ENCODE measurements around the gene PDAP1.
A peak's percentile ranks its signal among the peaks of the same experiment; 100 is the strongest.
"Not testable (repeated sequence)": the region's sequence is repeated elsewhere in the genome, so short reads cannot be mapped to it uniquely, and the experiment has no call there.

The PDAP1 gene, protein sequence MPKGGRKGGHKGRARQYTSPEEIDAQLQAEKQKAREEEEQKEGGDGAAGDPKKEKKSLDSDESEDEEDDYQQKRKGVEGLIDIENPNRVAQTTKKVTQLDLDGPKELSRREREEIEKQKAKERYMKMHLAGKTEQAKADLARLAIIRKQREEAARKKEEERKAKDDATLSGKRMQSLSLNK

DNA sequence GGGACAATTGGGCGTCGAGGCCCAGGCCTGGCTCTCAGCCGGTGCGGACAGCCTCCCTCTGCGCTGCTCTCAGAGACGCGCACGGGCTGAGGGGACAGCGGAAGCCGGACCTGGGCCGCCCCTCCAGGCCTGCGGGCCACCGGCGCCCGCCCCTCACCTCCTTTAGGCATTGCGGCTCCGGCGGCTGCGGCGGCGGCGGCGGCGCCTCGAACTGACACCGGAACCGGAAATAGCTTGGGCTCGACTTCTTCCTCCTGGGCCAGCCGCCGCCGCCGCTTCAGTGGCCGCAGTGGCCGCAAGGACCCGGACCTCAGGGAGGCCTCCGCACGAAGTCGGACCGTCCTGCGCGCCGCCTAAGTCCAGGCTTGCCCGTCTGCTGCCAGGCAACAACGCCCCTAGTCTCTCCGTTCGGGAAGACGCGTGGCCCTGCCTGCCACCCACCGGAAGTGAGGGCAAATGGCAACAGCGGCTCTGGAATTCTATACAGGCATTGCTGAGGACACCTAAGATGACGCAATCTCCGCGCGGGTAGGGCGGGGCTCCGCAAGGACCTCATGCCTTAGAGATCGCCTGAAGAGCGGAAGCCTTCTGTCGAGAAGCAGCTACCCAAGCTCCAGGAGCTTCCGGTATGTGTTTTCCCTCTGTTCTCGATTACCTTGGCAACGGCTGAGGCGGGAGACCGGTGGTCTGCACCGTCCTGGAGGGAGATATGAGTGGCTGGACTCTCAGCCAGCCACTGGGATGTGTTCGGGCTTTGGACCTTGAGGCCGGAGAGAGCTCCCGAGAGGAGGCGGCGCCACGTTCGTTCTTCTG lies at the start of gene PDAP1, which contains the start of gene BUD31:
Gene PDAP1 (minus strand): TSS at position 219 of the 813 bp plus-strand sequence. CDS start 49 bp downstream, at position 170.
Gene BUD31 (plus strand): TSS at position 591 of the 813 bp plus-strand sequence. CDS start 2,124 bp downstream, outside the sequence.
- peak; percentile 90 for DNase-seq (ENCODE audit: low read depth)

DNA sequence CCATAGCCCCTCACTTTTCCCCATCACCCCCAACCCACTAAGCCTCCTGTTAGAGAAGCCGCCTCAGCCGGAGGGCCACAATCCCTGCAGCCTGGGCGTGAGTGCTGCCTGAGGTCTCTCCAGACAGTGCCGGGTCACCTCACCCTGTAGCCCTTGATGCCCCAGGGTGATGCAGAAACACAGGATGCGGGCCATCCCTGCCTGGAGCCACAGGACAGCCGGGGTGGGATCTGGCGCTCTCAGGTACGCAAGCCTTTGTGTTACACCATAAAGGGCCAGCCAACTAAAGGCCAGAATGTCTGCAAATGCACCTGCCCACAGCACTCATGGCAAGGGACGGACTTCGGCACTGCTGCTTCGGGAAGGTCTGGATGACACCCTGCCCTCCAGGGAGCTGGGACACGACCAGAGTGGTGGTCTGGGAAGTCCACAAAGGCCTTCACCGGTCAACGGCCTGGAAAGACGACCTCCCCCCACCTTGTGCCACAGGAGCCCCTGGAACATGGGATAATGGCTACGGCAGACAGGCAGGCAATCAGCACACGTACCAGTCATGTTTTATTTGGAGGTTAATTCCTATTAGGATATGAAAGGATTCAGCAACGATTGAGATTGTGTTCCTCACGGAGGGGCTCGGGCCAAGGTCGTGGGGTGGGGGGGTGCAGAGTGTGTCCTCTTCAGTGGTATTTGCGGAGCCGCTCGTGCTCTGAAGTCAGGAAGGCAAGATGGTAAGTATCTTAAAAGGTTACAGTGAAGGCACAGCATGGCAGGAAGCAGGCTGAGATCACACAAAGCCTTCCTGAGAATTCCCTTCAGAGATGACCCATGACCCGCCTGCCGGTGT lies 49.5 kb upstream of the PDAP1 start:
- no peak for DNase-seq (ENCODE audit: low read depth)

DNA sequence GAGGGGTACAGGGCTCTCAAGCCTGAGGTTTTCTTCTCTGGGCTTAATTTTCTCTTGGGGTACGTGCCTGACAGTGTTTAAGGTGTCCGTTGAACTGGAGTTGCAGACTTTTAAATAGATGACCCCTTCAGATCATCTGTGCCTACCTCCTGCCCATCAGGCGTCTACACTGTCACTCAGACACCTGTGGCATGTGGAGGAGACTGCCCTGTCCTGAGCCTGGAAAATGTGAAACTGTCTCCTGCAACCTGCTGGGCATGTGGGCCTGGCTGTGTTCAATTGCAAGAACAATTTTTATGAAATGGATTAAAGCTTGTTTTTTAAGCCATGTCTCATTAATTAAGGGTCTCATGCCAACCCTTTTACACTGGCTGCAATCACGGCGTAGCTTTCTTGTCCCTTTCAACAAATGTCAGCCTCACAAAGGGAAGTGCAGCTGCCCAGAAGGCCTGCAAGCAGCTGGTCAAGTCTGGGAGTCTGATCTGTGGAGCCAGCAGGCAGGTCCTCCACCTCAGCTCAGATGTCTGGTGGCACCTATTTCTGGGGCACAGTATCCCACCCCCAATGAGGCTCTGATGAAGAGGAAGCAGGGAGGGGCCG lies 48.8 kb upstream of the PDAP1 start:
- no peak for DNase-seq (ENCODE audit: low read depth)

DNA sequence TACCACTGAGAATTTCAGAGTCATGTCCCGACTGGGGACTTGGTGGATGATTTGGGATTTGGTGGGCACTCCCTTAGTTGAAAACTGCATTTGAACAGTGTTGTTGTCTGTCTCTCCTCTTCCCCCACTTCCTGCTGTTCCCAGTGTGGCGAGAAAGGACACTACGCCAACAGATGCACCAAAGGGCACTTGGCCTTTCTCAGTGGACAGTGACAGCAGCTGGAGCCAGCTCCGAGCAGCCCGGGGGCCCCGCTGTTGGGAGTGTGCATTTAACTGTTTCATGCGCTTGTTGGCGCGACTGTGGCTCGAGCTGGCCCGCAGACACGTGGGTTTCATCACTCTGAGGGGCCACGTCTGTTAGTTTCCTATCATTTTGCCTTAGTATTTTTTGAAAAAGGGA lies 47.9 kb upstream of the PDAP1 start:
- DNase-seq (ENCODE audit: low read depth): no peak

DNA sequence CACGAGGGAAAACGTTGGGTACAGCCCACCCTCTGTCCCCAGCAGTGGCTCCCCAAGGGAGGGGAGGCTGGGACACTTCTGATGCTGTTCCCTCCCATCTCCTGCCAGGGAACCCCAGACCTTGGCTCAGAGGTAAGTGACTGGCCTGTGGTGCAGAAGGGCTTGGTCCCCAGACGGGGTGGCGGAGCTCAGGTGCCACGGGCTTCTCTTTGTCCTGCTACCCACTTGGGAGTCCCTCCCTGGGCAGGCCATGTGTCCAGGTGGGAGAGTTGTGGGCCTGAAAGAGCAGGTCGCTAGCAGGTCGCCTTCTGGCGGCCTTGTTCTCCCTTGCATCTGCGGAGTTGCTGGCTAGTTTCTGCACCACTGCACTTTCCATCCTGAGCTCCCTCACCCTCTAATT lies 47.5 kb upstream of the PDAP1 start:
- DNase-seq (ENCODE audit: low read depth): no peak

DNA sequence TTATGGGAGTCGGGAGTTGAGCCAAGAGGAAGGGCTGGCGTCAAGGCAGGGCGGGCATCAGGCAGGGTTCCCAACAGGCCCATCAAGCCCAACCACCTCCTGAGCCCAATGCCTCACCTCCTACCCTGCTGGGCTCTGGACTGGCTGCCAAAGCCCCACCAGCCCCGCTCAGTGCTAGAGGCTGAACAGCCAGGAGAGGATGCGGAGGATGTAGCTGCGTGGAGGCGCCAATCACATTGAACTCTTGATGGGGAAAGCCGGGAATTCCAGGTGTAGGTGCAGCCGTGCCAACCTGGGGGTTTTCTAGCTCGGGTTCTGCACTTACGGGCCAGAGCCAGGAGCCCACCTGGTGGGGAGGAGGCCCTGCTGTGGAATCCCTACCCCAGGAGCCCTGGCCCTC lies 44.7 kb upstream of the PDAP1 start:
- DNase-seq (ENCODE audit: low read depth): no peak

DNA sequence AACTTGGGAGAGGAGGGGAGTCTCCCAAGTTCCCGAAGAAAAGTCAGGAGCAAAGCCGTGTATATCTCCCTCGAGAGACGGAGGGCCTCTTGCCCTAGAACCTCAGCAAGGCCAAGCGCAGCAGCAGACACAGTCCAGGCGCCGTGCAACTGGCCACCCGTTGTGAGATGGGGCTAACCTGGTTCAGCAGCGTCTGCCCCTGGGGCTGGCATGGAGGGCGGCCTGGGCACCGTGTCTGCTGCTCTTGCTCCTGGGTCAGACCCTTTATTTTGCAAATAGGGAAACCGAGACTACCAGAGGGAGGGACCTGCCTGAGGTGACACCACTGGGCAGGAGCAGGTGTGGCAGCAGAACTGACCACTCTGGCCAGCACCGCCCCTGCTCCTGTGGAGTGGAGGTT lies 44.1 kb upstream of the PDAP1 start:
- no peak for DNase-seq (ENCODE audit: low read depth)

DNA sequence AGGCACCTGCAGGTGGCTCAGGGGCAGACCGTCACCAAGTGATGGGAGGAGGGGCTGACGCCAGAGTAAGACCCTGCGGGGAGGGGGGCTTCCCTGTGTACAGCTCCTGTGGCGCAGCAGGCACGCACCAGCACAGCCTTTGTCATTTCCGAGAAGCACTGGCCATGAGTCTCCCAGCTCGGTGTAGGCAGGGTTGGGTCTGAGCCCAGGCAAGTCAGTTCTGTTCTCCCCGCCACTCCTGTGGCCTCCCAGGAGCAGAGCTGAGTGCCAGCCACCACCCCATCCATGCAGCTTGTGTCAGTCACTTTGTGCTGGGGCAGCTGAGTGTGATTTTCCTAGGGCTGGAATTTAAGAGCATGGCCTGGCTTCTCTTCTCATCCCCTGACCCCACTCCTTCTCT lies 43.5 kb upstream of the PDAP1 start:
- no peak for DNase-seq (ENCODE audit: low read depth)

DNA sequence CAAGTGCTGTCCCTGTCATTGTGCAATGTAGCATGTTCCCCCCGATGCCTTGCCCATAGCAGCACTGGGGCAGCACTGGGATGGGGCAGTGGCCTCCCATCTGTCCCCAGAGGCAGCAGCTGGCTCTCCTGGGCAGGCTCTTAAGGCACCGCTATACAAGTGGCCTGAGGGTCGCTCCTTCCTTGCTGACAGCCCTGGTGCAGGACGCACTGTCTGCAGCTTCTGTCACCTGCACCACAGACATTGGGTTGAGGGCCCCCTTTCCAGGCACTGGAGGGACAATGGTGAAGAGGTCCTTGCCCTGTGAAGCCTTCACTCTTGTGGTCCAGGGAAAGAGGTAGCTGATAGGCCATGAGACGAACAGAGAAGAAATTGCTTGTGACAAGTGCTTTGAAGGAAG lies 40.9 kb upstream of the PDAP1 start:
- no peak for DNase-seq (ENCODE audit: low read depth)

DNA sequence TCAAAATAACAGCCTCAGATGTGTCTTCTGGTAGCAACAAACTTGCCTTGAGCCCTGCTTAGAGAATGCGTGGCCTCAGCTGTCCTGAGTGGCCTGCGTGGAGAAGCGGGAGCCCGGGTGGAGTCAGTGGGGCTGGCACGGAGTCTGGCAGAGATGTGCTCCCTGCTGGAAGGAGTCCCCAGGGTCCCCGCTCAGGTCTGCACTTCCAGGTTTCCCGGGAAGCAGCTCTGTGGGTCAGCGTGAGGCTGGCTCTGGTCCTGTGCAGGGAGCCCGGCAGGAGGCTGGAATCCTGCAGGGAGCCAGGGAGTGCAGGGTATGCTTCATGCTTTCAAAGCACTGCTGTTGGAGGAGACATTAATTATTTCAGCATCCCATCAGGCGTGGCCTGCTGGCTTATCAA lies 40.5 kb upstream of the PDAP1 start:
- no peak for DNase-seq (ENCODE audit: low read depth)

DNA sequence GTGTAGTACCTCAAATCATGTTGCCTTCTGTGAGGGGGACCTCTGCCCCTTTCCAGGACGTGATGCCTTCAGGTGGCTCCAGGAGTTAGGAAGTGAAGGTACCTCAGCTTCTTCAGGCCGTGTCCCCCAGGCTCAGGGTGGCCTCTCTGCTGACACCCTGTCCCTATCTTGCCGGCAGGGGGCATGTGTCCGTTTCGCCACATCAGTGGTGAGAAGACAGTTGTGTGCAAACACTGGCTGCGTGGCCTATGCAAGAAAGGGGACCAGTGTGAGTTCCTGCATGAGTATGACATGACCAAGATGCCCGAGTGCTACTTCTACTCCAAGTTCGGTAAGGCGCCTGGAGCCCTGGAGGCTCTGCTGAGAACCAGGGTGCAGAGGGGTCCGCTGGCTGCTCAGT lies 39.5 kb upstream of the PDAP1 start:
- DNase-seq (ENCODE audit: low read depth): no peak

DNA sequence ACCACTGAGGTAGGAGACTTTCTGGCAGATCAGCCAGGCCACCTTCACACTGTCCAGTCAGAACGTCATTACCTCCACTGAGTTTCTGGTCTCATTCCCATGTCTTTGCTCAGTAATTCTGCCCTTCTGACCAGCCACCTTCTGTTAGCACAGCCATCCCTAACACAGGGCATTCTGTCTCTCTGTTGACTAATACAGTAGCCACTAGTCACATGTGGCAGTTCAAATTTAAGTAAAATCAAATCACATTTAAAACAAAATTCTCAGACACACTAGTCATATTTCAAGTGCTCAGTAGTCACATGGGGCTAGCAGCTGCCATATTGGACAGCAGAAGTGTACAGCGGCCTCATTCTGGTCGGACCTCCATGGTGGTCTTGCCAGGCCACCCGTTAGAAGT lies 37.7 kb upstream of the PDAP1 start:
- no peak for DNase-seq (ENCODE audit: low read depth)

DNA sequence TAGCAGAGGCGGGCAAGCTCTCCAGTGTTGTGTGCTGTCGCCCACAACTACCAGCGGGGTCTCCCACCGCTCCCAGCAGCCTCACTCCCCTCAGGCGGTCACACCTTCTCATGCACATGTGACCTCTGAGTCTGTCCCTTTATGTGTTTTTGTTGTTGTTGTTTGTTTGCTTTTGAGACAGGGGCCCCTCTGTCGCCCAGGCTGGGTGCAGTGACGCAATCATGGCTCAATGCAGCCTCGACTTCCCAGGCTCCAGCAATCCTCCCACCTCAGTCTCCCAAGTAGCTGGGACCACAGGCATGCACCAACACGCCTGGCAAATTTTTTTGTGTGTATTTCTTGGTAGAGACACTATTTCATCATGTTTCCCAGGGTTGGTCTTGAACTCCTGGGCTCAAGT lies 31.8 kb upstream of the PDAP1 start:
- no peak for DNase-seq (ENCODE audit: low read depth)

DNA sequence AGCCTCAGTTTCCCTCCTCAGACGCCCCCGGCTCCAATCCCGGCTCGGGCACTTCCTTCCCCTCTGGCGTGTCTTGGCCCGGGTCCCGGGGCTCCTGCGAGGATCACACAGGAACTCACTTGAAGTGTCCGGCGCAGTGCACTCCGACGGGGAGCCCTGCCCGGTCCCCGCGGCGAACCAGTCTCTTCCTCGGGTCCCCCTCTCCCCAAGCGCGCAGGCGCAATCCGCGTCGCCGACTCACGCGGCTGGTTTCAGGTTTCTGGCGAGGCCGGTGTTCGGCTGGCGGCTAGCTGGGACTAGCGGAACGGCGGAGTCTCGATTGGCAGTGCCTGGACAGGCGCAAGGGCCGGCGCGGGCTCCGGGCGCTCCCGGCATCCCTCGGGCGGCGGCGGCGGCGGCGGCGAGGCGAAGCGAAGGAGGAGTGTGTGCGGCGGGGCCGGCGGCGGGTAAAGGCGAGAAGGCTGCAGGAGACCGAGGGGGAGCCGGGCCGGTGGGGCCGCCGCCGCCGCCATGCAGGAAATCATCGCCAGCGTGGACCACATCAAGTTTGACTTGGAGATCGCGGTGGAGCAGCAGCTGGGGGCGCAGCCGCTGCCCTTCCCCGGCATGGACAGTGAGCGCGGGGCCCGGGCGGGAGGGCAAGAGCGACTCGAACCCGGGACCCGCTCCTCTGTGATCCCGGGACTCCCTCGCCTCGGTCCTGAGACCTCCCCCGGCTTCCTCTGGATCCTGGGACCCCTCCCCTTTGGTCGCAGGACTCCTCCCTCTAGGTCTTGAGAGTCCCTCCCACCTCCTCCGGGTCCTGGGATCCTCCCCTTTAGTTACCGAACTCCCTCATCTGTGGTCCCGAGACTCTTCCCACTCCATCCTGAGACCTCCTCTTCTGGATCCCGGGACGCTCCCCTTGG lies 30.4 kb upstream of the PDAP1 start, which contains the start of the genes CPSF4 and PTCD1:
Gene CPSF4 (plus strand): TSS at position 371 of the 908 bp plus-strand sequence. CDS start 140 bp downstream, at position 511.
Gene PTCD1 (minus strand): TSS at position 226 of the 908 bp plus-strand sequence. CDS start 3,556 bp downstream, outside the sequence.
- peak; percentile 76 for DNase-seq (ENCODE audit: low read depth)

DNA sequence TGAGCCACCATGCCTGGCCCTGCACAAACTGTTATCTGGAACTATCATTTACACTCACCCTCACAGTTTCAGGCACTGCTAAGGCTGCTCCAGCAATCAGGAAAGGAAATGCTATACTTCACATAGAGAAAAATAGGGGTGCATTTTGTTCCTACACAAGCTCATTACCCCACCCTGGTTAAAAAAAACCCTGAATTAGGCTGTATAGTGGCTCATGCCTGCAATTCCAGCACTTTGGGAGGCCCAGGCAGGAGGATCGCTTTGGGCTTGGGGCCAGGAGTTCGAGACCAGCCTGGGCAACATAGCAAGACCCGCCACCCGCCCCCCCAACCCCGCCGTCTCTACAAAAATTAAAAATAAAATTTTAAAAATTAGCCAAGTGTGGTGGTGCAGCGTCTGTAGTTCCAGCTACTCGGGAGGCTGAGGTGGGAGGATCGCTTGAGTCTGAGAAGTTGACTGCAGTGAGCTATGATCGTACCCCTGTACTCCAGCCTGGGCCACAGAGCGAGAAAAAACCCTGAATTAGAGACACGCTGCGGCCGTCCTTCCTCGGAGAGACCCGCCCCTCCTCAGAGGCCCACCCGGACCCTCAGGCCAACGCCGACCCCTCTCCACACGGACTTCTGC lies 29.7 kb upstream of the PDAP1 start:
- DNase-seq (ENCODE audit: low read depth): no peak

DNA sequence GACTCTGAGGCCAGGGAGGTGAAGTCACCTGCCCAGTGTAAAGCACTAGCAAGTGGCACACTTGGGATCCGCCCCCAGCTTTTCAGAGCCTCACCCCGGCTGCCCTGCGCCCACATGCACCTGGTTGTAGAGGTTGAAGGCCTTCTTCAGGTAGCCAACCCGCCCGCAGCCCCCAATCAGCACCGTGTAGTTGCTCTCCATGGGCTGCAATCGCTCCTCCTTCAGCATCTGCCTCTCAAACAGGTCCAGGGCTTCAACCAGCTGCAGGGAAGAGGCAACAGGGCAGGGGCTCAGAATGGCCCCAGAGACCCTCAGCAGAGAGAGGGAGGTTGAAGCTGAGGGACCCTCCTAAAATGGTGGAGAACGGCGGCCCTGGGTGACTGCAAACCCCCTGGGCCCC lies 24.8 kb upstream of the PDAP1 start:
- no peak for DNase-seq (ENCODE audit: low read depth)

DNA sequence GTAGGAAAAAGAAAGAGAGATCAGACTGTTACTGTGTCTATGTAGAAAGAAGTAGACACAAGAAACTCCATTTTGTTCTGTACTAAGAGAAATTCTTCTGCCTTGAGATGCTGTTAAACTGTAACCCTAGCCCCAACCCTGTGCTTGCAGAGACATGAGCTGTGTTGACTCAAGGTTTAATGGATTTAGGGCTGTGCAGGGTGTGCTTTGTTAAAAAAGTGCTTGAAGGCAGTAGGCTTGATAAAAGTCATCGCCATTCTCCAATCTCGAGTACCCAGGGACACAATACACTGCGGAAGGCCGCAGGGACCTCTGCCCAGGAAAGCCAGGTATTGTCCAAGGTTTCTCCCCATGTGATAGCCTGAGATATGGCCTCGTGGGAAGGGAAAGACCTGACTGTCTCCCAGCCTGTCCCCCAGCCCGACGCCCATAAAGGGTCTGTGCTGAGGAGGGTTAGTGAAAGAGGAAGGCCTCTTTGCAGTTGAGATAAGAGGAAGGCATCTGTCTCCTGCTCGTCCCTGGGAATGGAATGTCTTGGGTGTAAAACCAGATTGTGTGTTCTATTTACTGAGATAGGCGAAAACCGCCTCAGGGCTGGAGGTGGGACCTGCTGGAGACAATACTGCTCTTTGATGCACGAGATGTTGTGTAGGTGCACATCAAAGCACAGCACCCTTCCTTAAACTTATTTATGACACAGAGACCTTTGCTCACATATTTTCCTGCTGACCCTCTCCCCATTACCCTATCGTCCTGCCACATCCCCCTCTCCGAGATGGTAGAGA lies 23.6 kb upstream of the PDAP1 start:
- not testable (repeated sequence) for DNase-seq (ENCODE audit: low read depth)

DNA sequence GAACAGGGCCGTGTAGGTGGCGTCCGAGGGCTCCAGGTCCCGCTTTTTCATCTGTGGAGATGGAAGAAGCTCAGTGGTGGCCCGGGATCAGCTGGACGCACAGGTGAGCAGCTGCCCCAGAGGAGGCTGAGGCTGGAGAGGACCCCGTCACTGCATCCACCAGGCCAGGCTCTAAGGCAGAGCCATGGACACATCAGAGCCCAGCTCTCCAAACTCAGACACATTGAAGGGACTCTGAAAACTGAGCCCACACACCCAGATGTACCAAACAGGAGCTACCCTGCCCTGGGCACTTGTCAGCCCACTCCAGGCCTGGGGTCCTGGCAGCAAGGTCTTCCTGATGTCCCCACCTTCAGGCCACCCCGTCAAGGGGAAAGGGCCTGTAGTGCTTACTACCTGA lies 21.4 kb upstream of the PDAP1 start:
- no peak for DNase-seq (ENCODE audit: low read depth)

DNA sequence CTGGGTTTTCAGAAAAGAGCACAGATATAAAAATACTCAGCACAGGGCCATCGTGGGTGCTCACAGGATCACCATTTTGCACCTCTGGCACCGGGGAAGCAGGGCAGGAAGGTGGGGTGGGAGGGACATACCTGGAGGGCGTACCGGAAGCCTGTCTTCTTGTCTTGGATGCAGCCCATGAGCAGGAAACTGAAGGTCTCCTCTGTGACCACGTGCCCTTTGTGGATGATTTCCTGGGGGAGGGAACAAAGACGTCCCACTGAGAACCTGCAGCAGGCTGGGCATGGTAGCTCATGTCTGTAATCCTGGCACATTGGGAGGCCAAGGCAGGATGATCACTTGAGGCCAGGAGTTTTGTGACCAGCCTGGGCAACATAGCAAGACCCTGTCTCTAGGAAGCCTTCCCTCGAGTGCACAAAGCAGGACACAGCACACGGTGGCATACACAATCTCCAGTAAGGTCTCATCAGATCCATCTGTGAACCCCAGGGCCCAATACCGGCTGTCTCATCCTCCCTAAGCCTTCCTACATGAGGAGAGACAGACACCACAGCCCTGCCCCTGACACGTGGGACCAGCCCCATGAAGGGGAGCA lies 20.7 kb upstream of the PDAP1 start:
- no peak for DNase-seq (ENCODE audit: low read depth)
